Measurements from ENCODE around the gene TRIM24.

Gene TRIM24

GRCh38 chr7:138543739-138544138 is 83.7 kb downstream of the TRIM24 start:
- DNase-seq: no peak

- no peak for DNase-seq
Measured at GRCh38 chr7:138545123-138545522, 85.1 kb downstream of the TRIM24 start.

- DNase-seq: no peak
Measured at GRCh38 chr7:138546064-138546619, 86.1 kb downstream of the TRIM24 start.

- no peak for DNase-seq
Measured at GRCh38 chr7:138546829-138547228, 86.8 kb downstream of the TRIM24 start.

- no peak for DNase-seq
Measured at GRCh38 chr7:138549082-138549481, 89.0 kb downstream of the TRIM24 start.

GRCh38 chr7:138550337-138550736 is 90.3 kb downstream of the TRIM24 start:
- DNase-seq: no peak

GRCh38 chr7:138551102-138551501 is 91.0 kb downstream of the TRIM24 start:
- no peak for DNase-seq

GRCh38 chr7:138553805-138554204 is 93.7 kb downstream of the TRIM24 start:
- no peak for DNase-seq

GRCh38 chr7:138554674-138555073 is 94.6 kb downstream of the TRIM24 start:
- no peak for DNase-seq

- DNase-seq: no peak
Measured at GRCh38 chr7:138555684-138556083, 95.6 kb downstream of the TRIM24 start.

- DNase-seq: no peak
Measured at GRCh38 chr7:138556771-138557484, 96.9 kb downstream of the TRIM24 start.

GRCh38 chr7:138559448-138559847 is 99.4 kb downstream of the TRIM24 start:
- DNase-seq: no peak

- no peak for DNase-seq
Measured at GRCh38 chr7:138563808-138564207, 103.7 kb downstream of the TRIM24 start.

GRCh38 chr7:138564365-138564764 is 104.3 kb downstream of the TRIM24 start:
- no peak for DNase-seq

- no peak for DNase-seq
Measured at GRCh38 chr7:138565071-138565450, 105.0 kb downstream of the TRIM24 start.

- DNase-seq: no peak
Measured at GRCh38 chr7:138565451-138566114, 105.5 kb downstream of the TRIM24 start.

- DNase-seq: no peak
Measured at GRCh38 chr7:138568655-138569054, 108.6 kb downstream of the TRIM24 start.

GRCh38 chr7:138569418-138569817 is 109.4 kb downstream of the TRIM24 start:
- DNase-seq: no peak

GRCh38 chr7:138570715-138571114 is 110.7 kb downstream of the TRIM24 start:
- DNase-seq: no peak

GRCh38 chr7:138573741-138574140 is 113.7 kb downstream of the TRIM24 start:
- no peak for DNase-seq

GRCh38 chr7:138575897-138576428 is 115.9 kb downstream of the TRIM24 start:
- DNase-seq: no peak

GRCh38 chr7:138579136-138579535 is 119.1 kb downstream of the TRIM24 start:
- DNase-seq: no peak

GRCh38 chr7:138579671-138580070 is 119.6 kb downstream of the TRIM24 start:
- DNase-seq: no peak

GRCh38 chr7:138581065-138581464 is 121.0 kb downstream of the TRIM24 start:
- DNase-seq: no peak
